Measurements from ENCODE around the gene CUL9.

Gene CUL9

GRCh38 chr6:43144879-43145278, 37.1 kb upstream of the CUL9 start:
- no peaks in the 10 kb centered on the region for H3K9me2 ChIP-seq (ENCODE audit: low read depth, low read length)
- H3K9me3 ChIP-seq (ENCODE audit: low read length), result no peaks in the 10 kb centered on the region
- H3F3A ChIP-seq (ENCODE audit: insufficient read depth, low read length), result no peaks in the 10 kb centered on the region
- no peak overlapping the region for H3K4me2 ChIP-seq (ENCODE audit: low read length)
- no peak overlapping the region for H3K27ac ChIP-seq (ENCODE audit: low read depth, low read length, poor library complexity, severe bottlenecking)
- H3K27me3 ChIP-seq (ENCODE audit: insufficient read depth, low read length), result no peaks in the 10 kb centered on the region
- H3K4me3 ChIP-seq (ENCODE audit: low read depth, low read length, poor library complexity, severe bottlenecking), result no peak overlapping the region
- H4K20me1 ChIP-seq (ENCODE audit: insufficient read depth, low read length), result no peaks in the 10 kb centered on the region
- H3K9ac ChIP-seq (ENCODE audit: low read length), result no peak overlapping the region
- no peak overlapping the region for H2AFZ ChIP-seq (ENCODE audit: low read length)
- TF ChIP-seq EZH2 (IDR thresholded peaks at IDR 0.05; ENCODE audit: borderline replicate concordance, low read length), result no peak
- TF ChIP-seq, protein P1, sequence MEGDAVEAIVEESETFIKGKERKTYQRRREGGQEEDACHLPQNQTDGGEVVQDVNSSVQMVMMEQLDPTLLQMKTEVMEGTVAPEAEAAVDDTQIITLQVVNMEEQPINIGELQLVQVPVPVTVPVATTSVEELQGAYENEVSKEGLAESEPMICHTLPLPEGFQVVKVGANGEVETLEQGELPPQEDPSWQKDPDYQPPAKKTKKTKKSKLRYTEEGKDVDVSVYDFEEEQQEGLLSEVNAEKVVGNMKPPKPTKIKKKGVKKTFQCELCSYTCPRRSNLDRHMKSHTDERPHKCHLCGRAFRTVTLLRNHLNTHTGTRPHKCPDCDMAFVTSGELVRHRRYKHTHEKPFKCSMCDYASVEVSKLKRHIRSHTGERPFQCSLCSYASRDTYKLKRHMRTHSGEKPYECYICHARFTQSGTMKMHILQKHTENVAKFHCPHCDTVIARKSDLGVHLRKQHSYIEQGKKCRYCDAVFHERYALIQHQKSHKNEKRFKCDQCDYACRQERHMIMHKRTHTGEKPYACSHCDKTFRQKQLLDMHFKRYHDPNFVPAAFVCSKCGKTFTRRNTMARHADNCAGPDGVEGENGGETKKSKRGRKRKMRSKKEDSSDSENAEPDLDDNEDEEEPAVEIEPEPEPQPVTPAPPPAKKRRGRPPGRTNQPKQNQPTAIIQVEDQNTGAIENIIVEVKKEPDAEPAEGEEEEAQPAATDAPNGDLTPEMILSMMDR (IDR thresholded peaks at IDR 0.05; ENCODE audit: low read length), result no peak
- peaks cover 9% of the 10 kb centered on the region for H3K4me1 ChIP-seq (ENCODE audit: insufficient read depth, low read length, severe bottlenecking)
- H3K36me3 ChIP-seq (ENCODE audit: insufficient read depth, low read length), result no peaks in the 10 kb centered on the region
- H3K79me2 ChIP-seq (ENCODE audit: insufficient read depth, low read length), result no peaks in the 10 kb centered on the region

DNA sequence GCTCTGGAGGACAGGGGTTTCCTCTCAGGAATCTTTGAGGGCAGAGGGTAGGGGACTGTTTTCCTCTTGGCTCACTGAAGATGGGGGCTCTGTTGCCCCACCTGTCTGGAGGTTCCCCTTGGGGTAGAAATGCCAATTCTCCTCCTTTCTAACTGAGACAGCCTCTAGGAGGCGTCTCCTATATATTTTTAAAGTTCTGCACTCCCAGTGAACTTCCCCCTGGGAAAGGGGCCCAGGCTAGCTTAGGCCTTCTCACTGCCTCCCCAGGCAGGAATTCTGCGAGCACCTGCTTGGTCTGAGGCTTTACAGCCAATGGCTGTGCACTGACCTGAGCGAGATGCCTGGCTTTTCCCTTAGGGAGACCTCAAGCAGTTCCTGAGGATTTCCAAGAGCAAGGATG, 35.7 kb upstream of the CUL9 start:
- H3K4me2 ChIP-seq (ENCODE audit: low read length), result no peak overlapping the region
- H2AFZ ChIP-seq (ENCODE audit: low read length), result no peak overlapping the region
- H4K20me1 ChIP-seq (ENCODE audit: insufficient read depth, low read length), result no peaks in the 10 kb centered on the region
- H3K4me3 ChIP-seq (ENCODE audit: low read depth, low read length, poor library complexity, severe bottlenecking), result no peak overlapping the region
- H3K9ac ChIP-seq (ENCODE audit: low read length), result no peak overlapping the region
- H3K36me3 ChIP-seq (ENCODE audit: insufficient read depth, low read length), result no peaks in the 10 kb centered on the region
- peaks cover 9% of the 10 kb centered on the region for H3K4me1 ChIP-seq (ENCODE audit: insufficient read depth, low read length, severe bottlenecking)
- H3F3A ChIP-seq (ENCODE audit: insufficient read depth, low read length), result no peaks in the 10 kb centered on the region
- no peaks in the 10 kb centered on the region for H3K27me3 ChIP-seq (ENCODE audit: insufficient read depth, low read length)
- H3K9me2 ChIP-seq (ENCODE audit: low read depth, low read length), result no peaks in the 10 kb centered on the region
- TF ChIP-seq EZH2 (IDR thresholded peaks at IDR 0.05; ENCODE audit: borderline replicate concordance, low read length), result no peak
- H3K9me3 ChIP-seq (ENCODE audit: low read length), result no peaks in the 10 kb centered on the region
- no peak overlapping the region for H3K27ac ChIP-seq (ENCODE audit: low read depth, low read length, poor library complexity, severe bottlenecking)
- no peaks in the 10 kb centered on the region for H3K79me2 ChIP-seq (ENCODE audit: insufficient read depth, low read length)

DNA sequence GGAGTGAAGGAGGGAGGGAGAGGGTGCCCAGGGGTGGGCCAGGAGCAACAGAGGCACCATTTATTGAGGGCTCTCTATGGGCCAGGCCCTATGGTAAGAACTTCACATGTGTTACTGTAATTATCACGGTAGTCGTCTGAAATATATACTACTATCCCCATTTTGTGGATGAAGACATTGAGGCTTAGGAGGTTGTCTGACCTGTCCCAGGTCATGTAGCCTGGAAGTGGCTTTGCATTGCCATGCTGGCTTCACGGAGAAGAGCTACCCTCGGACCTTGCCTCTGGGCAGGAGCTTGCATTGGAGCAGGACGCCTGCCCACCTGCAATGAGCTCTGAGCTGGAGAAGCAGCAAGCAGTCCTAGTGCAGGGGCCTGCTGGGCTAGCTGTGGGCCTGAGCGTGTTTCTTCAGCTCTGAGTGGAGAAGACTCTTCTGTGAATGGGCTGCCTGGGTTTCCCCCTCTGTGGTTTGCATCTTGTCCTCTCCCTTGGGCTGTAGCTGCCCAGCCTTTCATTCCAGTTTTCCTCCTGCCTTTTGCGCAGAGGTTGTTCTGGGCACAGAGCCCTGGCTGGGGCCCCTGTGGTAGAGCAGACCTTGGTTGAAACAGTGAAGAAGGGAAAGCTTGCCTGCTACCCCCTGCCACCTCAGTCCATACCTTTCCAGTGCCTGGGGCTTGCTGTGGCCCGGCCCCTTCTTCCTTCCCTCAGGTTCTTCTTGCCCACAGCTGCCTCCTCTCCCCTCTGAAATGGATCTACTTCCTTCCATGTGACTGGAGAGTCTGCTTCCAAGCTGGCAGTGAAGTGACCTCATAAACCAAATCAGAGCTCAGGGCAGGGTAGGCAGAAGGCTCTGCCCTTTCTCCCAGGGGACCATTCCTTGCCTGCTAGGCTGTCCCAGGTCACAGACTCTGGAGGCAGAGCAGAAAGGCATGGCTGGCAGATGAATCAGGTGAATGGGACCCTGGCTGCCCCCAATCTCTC, 35.0 kb upstream of the CUL9 start:
- no peak overlapping the region for H3K27ac ChIP-seq (ENCODE audit: low read depth, low read length, poor library complexity, severe bottlenecking)
- H4K20me1 ChIP-seq (ENCODE audit: insufficient read depth, low read length), result no peaks in the 10 kb centered on the region
- H3K36me3 ChIP-seq (ENCODE audit: insufficient read depth, low read length), result no peaks in the 10 kb centered on the region
- H3K27me3 ChIP-seq (ENCODE audit: insufficient read depth, low read length), result no peaks in the 10 kb centered on the region
- TF ChIP-seq, protein P1 (IDR thresholded peaks at IDR 0.05; ENCODE audit: low read length), result no peak
- no peak for TF ChIP-seq EZH2 (IDR thresholded peaks at IDR 0.05; ENCODE audit: borderline replicate concordance, low read length)
- peaks cover 9% of the 10 kb centered on the region for H3K4me1 ChIP-seq (ENCODE audit: insufficient read depth, low read length, severe bottlenecking)
- H3K79me2 ChIP-seq (ENCODE audit: insufficient read depth, low read length), result no peaks in the 10 kb centered on the region
- H3K9me2 ChIP-seq (ENCODE audit: low read depth, low read length), result no peaks in the 10 kb centered on the region
- no peak overlapping the region for H3K4me2 ChIP-seq (ENCODE audit: low read length)
- no peak overlapping the region for H3K9ac ChIP-seq (ENCODE audit: low read length)
- H3F3A ChIP-seq (ENCODE audit: insufficient read depth, low read length), result no peaks in the 10 kb centered on the region
- no peaks in the 10 kb centered on the region for H3K9me3 ChIP-seq (ENCODE audit: low read length)
- H3K4me3 ChIP-seq (ENCODE audit: low read depth, low read length, poor library complexity, severe bottlenecking), result no peak overlapping the region
- no peak overlapping the region for H2AFZ ChIP-seq (ENCODE audit: low read length)
